ENCODE measurements around the gene TRDMT1.

Gene TRDMT1

DNA sequence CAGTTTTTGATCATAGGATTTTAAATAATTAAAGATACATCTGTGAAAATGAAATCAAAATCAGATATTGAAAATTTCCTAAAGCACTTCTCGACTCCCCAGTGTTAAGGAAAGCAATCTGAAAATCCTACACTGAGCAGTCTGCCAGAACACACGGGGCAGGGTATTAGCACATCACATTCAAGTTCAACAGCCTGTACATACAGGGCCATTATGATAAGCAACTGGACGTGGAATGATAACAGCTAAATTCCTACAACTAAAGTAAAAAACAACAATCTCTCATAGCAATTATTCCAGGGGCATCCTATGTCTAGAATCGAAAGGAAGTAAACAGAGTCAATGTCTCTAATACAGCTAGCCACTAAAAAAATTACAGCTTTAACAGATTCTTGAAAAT is 31.7 kb downstream of the TRDMT1 start:
- no peak for DNase-seq

GRCh38 chr10:17166699-17167098 is 34.8 kb downstream of the TRDMT1 start:
- DNase-seq: no peak

GRCh38 chr10:17162828-17163227 is 38.6 kb downstream of the TRDMT1 start:
- DNase-seq: no peak

DNA sequence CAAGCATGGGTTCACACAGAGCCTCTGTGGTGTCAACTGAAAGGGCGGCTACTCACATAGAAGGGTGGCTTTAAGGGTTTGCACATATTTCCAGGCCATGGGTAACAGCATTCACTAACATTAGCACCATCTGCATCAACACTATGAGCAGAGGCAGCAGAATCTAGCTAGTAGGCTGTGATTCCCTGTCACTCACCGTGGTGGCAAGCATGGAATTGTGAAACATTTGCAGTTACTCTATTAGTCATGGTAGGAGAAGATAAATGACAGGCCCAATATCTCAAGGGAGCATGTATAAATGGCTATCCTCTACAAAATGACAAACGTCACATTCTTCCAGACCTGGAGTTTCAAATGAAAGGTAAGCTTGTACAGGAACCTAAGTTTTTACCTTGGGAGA is 39.7 kb downstream of the TRDMT1 start:
- DNase-seq: no peak

DNA sequence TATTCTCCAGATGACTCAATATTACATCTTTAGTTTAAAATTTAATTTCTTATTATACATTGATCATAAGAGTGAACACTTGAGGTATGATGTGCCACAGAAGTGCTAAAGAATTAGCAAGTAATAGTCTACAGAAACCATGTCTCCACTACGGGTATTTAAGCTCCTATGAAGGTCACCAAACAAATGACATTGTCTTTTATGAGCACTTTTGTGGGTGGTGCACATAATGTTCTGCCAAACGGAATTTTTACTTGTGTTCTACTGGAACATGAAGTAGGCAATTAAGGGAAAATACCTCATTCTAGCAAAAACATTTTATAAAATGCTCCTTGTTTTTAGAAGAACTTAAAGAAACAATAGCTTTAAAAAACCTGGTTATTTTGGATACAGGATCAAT is 44.4 kb downstream of the TRDMT1 start:
- no peak for DNase-seq

- no peak for DNase-seq
These were observed 45.6 kb downstream of the TRDMT1 start for GRCh38 chr10:17155826-17156225.

DNA sequence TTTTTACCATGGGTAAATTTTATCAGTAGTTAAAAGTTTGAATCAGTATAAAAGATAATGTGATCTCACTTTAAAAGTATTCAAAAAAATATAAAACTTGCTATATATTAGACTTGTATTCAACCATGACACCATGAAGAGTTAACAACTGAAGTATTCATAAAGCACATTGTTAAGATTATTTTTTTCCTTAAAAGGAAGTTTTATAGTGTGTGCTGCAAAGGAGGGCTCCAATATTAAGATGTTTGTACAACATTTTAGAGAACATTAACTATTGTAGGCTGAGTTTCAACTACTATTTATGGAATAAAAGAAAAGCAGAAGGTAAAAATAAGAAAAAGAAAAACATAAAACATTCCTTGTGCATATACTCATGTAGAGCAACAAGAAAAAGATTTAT is 47.4 kb downstream of the TRDMT1 start:
- no peak for DNase-seq

GRCh38 chr10:17153321-17153720 is 48.2 kb downstream of the TRDMT1 start:
- DNase-seq: no peak

- DNase-seq: no peak
These were observed 49.8 kb downstream of the TRDMT1 start for GRCh38 chr10:17151716-17152115.

GRCh38 chr10:17147884-17148489 is 53.5 kb downstream of the TRDMT1 start:
- no peak for DNase-seq

DNA sequence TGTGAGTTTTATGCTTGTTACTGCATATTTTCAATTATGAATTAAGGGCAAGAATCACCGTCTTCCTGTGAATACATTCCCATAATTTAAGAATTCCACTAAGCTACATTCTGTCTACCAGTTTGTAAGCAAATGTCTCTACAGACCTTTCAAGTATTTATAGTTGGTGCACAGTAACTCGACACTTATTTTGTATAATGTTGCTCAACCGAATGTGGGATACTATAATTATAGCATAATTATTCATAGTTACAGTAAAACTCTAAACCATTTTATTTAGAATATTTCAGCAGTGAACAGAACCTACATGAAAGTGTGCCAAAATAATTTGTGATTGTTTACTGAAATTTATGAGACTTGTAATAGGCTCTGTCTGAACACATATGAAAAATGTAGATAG is 54.6 kb downstream of the TRDMT1 start:
- DNase-seq: no peak

GRCh38 chr10:17145239-17145638 is 56.2 kb downstream of the TRDMT1 start:
- no peak for DNase-seq

- DNase-seq: peak; percentile 18 to 28
These were observed 56.7 kb downstream of the TRDMT1 start for GRCh38 chr10:17144757-17145156.

DNA sequence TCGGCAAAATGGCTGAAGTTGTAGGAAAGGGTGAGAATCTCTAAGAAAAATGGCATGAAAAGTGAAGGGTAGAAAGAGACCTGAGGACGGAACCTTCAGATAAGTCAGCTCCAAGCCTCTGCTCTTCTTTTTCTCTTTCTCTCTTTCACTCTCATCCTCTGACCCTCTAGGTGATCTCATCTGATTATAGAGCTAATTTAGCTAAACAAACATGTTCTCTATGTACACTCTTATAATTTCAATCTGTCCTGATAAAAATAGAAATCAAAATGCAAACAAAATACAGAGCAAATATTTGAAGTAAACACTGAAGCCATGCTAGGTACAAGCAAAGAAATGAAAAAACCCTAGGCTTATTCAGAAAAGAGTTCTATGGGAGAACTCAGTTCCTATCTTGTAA is 57.4 kb downstream of the TRDMT1 start:
- no peak for DNase-seq

- DNase-seq: no peak
These were observed 58.3 kb downstream of the TRDMT1 start for GRCh38 chr10:17143055-17143690.

GRCh38 chr10:17141504-17142229 is 59.8 kb downstream of the TRDMT1 start:
- DNase-seq: no peak

GRCh38 chr10:17140386-17140761 is 61.1 kb downstream of the TRDMT1 start:
- DNase-seq: no peak

DNA sequence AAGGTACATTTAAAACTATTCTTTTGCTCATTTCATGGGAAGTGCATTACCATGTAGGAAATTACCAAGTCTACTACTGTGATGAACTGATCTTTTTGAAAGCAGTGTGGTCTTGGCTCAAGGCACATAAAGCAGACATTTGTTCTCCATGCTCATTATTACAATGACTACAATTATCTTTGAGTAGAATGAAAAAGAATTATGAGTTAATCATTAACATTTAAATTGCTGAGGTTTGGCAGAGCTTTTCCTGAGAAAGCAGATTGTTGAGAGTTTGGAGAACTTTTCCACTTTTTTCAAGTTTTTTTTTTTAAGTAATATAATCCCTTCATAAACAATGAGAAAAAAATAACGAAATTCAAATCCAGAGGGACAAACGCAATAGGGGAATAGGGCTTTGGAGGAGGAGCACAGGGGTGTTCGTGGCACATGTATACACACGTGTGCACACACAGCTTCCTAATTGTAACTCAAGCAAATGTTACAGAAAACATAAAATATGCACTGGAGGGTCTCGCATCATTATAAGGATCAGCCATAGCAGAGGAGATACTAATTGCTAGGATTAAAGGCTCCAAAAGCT is 62.9 kb downstream of the TRDMT1 start:
- DNase-seq: no peak

GRCh38 chr10:17134737-17135260 is 66.7 kb downstream of the TRDMT1 start:
- DNase-seq: no peak

DNA sequence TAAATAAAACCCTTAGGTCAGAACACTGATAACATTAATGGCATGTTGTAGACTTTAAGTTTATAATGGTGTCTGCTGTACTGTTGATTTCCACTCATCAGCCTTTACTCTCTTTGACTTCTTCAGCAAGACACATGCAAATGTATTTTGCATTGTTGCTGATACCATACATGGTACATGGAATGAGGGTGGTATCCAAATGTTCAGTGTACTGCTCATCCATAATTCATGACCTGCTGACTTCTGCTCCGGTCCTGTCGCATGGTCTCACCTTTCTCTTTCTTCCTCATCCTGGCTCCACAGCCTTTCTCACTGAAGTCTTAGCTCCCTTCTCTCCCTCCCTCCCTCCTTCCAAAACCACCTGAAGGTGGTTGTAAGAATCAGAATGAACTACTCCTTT is 67.2 kb downstream of the TRDMT1 start:
- no peak for DNase-seq

GRCh38 chr10:17129741-17130140 is 71.7 kb downstream of the TRDMT1 start, which contains the start of gene CUBN:
Gene CUBN (minus strand): TSS chr10:17129811. CDS start chr10:17129765, 46 bp downstream.
- no peak for DNase-seq

- DNase-seq: no peak
These were observed 73.2 kb downstream of the TRDMT1 start for GRCh38 chr10:17128261-17128660.

DNA sequence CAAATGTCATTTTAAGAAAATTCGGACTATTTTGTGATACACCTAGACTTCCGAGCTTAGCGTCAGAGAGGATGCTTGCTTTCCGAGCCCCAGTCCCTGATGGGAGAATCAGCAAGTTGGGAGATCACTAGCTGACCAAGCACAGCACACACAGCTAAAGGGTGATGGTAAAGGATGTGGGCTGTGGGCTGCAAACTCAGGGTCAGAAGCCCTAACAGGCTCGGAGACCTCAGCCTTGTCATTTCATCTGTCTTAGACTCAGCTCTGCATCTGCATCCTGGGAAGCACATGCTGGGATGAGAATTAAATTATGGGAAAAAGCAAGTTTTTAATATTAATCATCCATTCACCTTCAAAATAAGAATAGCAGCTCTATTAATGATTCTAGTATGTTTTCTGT is 75.1 kb downstream of the TRDMT1 start:
- no peak for DNase-seq

All from activated CD4-positive, alpha-beta T cell treated with anti-CD3 and anti-CD28 coated beads, Interleukin-2, amount 50 U/mL, for 4 hours (primary cell).